Pericardium fibroblast (primary cell): ENCODE data around the gene C19orf33. TPM values are rescaled to one million over a fixed set of nuclear protein-coding genes. Genes with fewer than 3 reads are reported as not detected.

Experiments used
- total RNA-seq: library from RNA; depleted of rRNA; stranded (reverse); fragments of >200 nt; gene quantifications from 2 replicates; pipeline ENCODE4 v1.2.3, GENCODE V29; 2015

C19orf33 gene
- 1.5 and 1.6 TPM in 2 replicates for total RNA-seq

DNA sequence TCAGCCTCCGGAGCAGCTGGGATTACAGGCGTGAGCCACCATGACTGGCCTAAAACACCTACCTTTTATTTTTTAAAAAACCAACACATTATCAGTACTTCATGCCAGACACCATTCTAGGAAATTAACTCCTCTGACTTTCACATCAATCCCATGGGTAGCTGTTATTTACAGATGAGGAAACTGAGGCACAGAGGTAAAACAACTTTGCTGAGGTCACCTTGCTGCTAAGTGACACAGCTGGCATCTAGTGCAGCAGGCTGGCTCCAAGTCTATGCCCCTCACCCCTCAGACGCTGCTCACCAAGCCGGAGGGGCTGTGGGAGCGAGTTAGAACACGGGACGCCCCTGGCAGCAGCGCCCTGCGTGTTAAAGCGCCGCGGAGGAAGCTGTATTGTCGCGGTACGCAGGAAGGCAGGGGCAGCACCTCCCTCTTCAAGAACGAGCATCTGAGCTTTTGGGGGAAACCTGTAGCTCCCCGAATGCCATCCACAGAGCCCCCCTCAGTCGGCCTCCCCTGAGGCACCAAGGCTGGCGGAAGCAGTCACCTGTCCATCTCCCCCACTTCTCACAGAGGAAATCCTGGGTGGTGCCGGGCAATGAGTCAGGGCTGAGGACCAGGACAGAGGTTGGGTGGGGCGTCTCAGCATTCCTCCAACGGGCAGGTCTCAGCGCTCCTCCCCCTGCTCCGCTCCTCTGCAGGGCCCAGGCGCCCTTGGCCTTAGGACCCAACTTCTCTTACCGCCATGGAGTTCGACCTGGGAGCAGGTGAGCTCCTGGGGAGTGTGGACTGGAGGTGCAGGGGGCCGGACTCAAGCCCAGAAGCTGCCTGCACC, at the start of gene C19orf33:
Gene C19orf33, plus strand, starts transcription at position 735 of the 835 bp plus-strand sequence. Its CDS starts 11 bp downstream, at position 746.

GRCh38 chr19:38264486-38265212, 39.4 kb upstream of the C19orf33 start, which contains the start of gene SPINT2:
TSS of gene SPINT2 (plus strand) at chr19:38264573. CDS start at chr19:38264893, 320 bp downstream.

GRCh38 chr19:38315657-38316476, 11.8 kb downstream of the C19orf33 start, which contains the start of gene YIF1B:
TSS of gene YIF1B (minus strand) at chr19:38315947. CDS start at chr19:38315917, 30 bp downstream.

GRCh38 chr19:38319421-38320258, 15.6 kb downstream of the C19orf33 start, which contains the start of gene KCNK6:
TSS of gene KCNK6 (plus strand) at chr19:38319845. CDS start at chr19:38319951, 106 bp downstream.

Other genes starting within 250 kb of the C19orf33 start
- gene DPF1, start 80.0 kb upstream of the C19orf33 start, total RNA-seq: 0.09 and 0.82 TPM in 2 replicates
- 0.34 and 36.8 TPM in 2 replicates for gene PPP1R14A, start 47.9 kb upstream of the C19orf33 start, total RNA-seq
- gene SPINT2, start 39.7 kb upstream of the C19orf33 start, total RNA-seq: 3.3 TPM in 1 of 2 replicates, not detected in the other
- gene YIF1B, start 11.7 kb downstream of the C19orf33 start, total RNA-seq: 65.8 and 103 TPM in 2 replicates
- 3.7 and 11.3 TPM in 2 replicates for gene KCNK6, start 15.6 kb downstream of the C19orf33 start, total RNA-seq
- gene CATSPERG, start 31.6 kb downstream of the C19orf33 start, total RNA-seq: 0.12 TPM in 1 of 2 replicates, not detected in the other
- gene PSMD8, start 70.3 kb downstream of the C19orf33 start, total RNA-seq: 218 and 268 TPM in 2 replicates
- gene GGN, start 83.8 kb downstream of the C19orf33 start, total RNA-seq: 0.23 and 0.43 TPM in 2 replicates
- 0.35 and 0.51 TPM in 2 replicates for gene SPRED3, start 84.4 kb downstream of the C19orf33 start, total RNA-seq
- 18.3 and 23.6 TPM in 2 replicates for gene FAM98C, start 98.8 kb downstream of the C19orf33 start, total RNA-seq
- gene RASGRP4, start 122.0 kb downstream of the C19orf33 start, total RNA-seq: 0.12 TPM in 1 of 2 replicates, not detected in the other
- gene RYR1, start 129.4 kb downstream of the C19orf33 start, total RNA-seq: under 0.01 and 2.0 TPM in 2 replicates